C4-2B (cell line): Measurements from ENCODE around the gene LAMA5.

Source experiments
- ZFX ChIP-seq: fragments of 450-650 bp; IDR thresholded peaks from 2 replicates; pipeline ENCODE4 v1.6.1; 2017
- TF ChIP-seq, protein P1 (sequence below): fragments of 450-650 bp; conservative IDR thresholded peaks from 2 replicates; pipeline ENCODE4 v1.5.1; 2017; ENCODE audit warnings: mild to moderate bottlenecking

- TF ChIP-seq, protein P1, sequence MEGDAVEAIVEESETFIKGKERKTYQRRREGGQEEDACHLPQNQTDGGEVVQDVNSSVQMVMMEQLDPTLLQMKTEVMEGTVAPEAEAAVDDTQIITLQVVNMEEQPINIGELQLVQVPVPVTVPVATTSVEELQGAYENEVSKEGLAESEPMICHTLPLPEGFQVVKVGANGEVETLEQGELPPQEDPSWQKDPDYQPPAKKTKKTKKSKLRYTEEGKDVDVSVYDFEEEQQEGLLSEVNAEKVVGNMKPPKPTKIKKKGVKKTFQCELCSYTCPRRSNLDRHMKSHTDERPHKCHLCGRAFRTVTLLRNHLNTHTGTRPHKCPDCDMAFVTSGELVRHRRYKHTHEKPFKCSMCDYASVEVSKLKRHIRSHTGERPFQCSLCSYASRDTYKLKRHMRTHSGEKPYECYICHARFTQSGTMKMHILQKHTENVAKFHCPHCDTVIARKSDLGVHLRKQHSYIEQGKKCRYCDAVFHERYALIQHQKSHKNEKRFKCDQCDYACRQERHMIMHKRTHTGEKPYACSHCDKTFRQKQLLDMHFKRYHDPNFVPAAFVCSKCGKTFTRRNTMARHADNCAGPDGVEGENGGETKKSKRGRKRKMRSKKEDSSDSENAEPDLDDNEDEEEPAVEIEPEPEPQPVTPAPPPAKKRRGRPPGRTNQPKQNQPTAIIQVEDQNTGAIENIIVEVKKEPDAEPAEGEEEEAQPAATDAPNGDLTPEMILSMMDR = no peak
- TF ChIP-seq ZFX = no peak
Measured at GRCh38 chr20:62334881-62335280, 32.2 kb downstream of the LAMA5 start.
